HepG2 (cell line): Measurements from ENCODE around the gene SLC50A1. TPM values are rescaled to one million over a fixed set of nuclear protein-coding genes. Genes with fewer than 3 reads are reported as not detected.

Experiments
- AHR ChIP-seq: IDR thresholded peaks from 2 replicates; pipeline ENCODE4 v1.6.1; 2018; ENCODE audit warnings: missing genetic modification reagents, missing compliant biosample characterization
- BRF2 ChIP-seq: sonication (generic); formaldehyde crosslinking; IDR thresholded peaks from 2 replicates; pipeline ENCODE4 v1.8.1; 2022; ENCODE audit warnings: mild to moderate bottlenecking, missing genetic modification reagents
- CERS6 ChIP-seq: sonication (generic); formaldehyde crosslinking; IDR thresholded peaks from 2 replicates; pipeline ENCODE4 v1.5.0; 2020; ENCODE audit warnings: missing genetic modification reagents
- DMTF1 ChIP-seq: sonication (generic); formaldehyde crosslinking; IDR thresholded peaks from 2 replicates; pipeline ENCODE4 v1.4.0; 2020; ENCODE audit warnings: mild to moderate bottlenecking, missing genetic modification reagents
- DNMT1 ChIP-seq: sonication (generic); formaldehyde crosslinking; IDR thresholded peaks from 2 replicates; pipeline ENCODE4 v1.5.1; 2020; ENCODE audit warnings: mild to moderate bottlenecking, missing genetic modification reagents
- FOXA1 ChIP-seq, 2 experiments: fragments of 450-650 bp in 1 of 2; sonication (generic) in 1 of 2; formaldehyde crosslinking in 1 of 2; IDR thresholded peaks; 2 replicates each; pipeline versions ENCODE4 v1.4.0 to v1.6.1; 2016 to 2020; ENCODE audit warnings: missing genetic modification reagents in 1 of 2
- FOXJ3 ChIP-seq: sonication (generic); formaldehyde crosslinking; IDR thresholded peaks from 2 replicates; pipeline ENCODE4 v1.4.0; 2020; ENCODE audit warnings: missing genetic modification reagents, mild to moderate bottlenecking, borderline replicate concordance
- FOXO1 ChIP-seq: sonication (generic); formaldehyde crosslinking; IDR thresholded peaks from 2 replicates; pipeline ENCODE4 v1.4.0; 2020; ENCODE audit warnings: missing genetic modification reagents
- GATAD2A ChIP-seq: IDR thresholded peaks from 2 replicates; pipeline ENCODE4 v1.6.1; 2016
- HOMEZ ChIP-seq: IDR thresholded peaks from 2 replicates; pipeline ENCODE4 v1.6.1; 2016; ENCODE audit warnings: low read depth
- KLF11 ChIP-seq: IDR thresholded peaks from 2 replicates; pipeline ENCODE4 v1.6.1; 2016; ENCODE audit warnings: missing compliant biosample characterization
- NR0B2 ChIP-seq: sonication (generic); formaldehyde crosslinking; IDR thresholded peaks from 2 replicates; pipeline ENCODE4 v1.4.0; 2020; ENCODE audit warnings: mild to moderate bottlenecking, missing genetic modification reagents
- SAP130 ChIP-seq: IDR thresholded peaks from 2 replicates; pipeline ENCODE4 v1.6.1; 2016; ENCODE audit warnings: low read depth
- TAF1 ChIP-seq: sonication (generic); formaldehyde crosslinking; IDR thresholded peaks from 2 replicates; pipeline ENCODE4 v1.4.0; 2020; ENCODE audit warnings: missing genetic modification reagents
- TBX3 ChIP-seq: fragments of 450-650 bp; IDR thresholded peaks from 2 replicates; pipeline ENCODE4 v1.6.1; 2017; ENCODE audit warnings: antibody characterized with exemption, mild to moderate bottlenecking, inconsistent platforms, borderline replicate concordance
- TMF1 ChIP-seq: sonication (generic); formaldehyde crosslinking; IDR thresholded peaks from 2 replicates; pipeline ENCODE4 v1.8.1; 2022; ENCODE audit warnings: low read depth, missing genetic modification reagents
- ZFP36L2 ChIP-seq: sonication (generic); formaldehyde crosslinking; IDR thresholded peaks from 2 replicates; pipeline ENCODE4 v1.4.0; 2020; ENCODE audit warnings: missing genetic modification reagents
- ZNF264 ChIP-seq: sonication (generic); formaldehyde crosslinking; IDR thresholded peaks from 2 replicates; pipeline ENCODE4 v1.4.0; 2020; ENCODE audit warnings: missing genetic modification reagents
- ZNF354B ChIP-seq: sonication (generic); formaldehyde crosslinking; IDR thresholded peaks from 2 replicates; pipeline ENCODE4 v1.8.0; 2022; ENCODE audit warnings: mild to moderate bottlenecking, missing genetic modification reagents
- ZNF75D ChIP-seq: sonication (generic); formaldehyde crosslinking; IDR thresholded peaks from 2 replicates; pipeline ENCODE4 v1.8.1; 2023; ENCODE audit warnings: missing genetic modification reagents, mild to moderate bottlenecking, borderline replicate concordance
- ZNF766 ChIP-seq: sonication (generic); formaldehyde crosslinking; IDR thresholded peaks from 2 replicates; pipeline ENCODE4 v1.5.0; 2020; ENCODE audit warnings: missing genetic modification reagents, borderline replicate concordance
- ZNF792 ChIP-seq: IDR thresholded peaks from 2 replicates; pipeline ENCODE4 v1.6.1; 2016
- ZNF883 ChIP-seq: sonication (generic); formaldehyde crosslinking; IDR thresholded peaks from 2 replicates; pipeline ENCODE4 v1.5.1; 2020; ENCODE audit warnings: mild to moderate bottlenecking, missing genetic modification reagents; ENCODE audit errors: not compliant biosample characterization
- ZSCAN25 ChIP-seq: sonication (generic); formaldehyde crosslinking; IDR thresholded peaks from 2 replicates; pipeline ENCODE4 v1.8.0; 2022; ENCODE audit warnings: mild to moderate bottlenecking, missing genetic modification reagents
- polyA plus RNA-seq, 8 experiments: library from polyadenylated mRNA; depleted of rRNA in 3 of 8; stranded (reverse) in 7 of 8; unstranded in 1 of 8; fragments of >200 nt; fragmentation: Illumina TruSeq in 4 of 8; extraction: Trizol in 4 of 8; gene quantifications; 2 replicates each; pipeline versions ENCODE4 v1.2.1 to v1.2.3, GENCODE V29; 2011 to 2016; ENCODE audit warnings: low read depth in 4 of 8, missing spikeins in 1 of 8, mixed read lengths in 1 of 8; ENCODE audit not compliant: insufficient read depth in 1 of 8
- total RNA-seq, 5 experiments: library from RNA; depleted of rRNA; stranded (reverse); fragments of >200 nt; fragmentation: Illumina TruSeq; extraction: Trizol; gene quantifications; 2 replicates each; pipeline ENCODE4 v1.2.3, GENCODE V29; 2016; ENCODE audit warnings: low read depth in 1 of 5

The SLC50A1 gene
- total and polyA plus RNA-seq, 2 of the 13 experiments (the other 11 are each of a cell fraction or from before 2014, with no cell fraction given): 22.5 to 46.8 TPM

- TF ChIP-seq KLF11 (CRISPR knock-in tag) (peak; percentile 96; the same call in 1 of the 2 replicates), HOMEZ (CRISPR knock-in tag) (peak; percentile 74; the same call in 1 of the 2 replicates), ZNF766 (peak; percentile 15; the same call in 1 of the 2 replicates), BRF2 (peak; percentile 84; the same call in 1 of the 2 replicates), AHR (CRISPR knock-in tag) (peak; percentile 78; the same call in 1 of the 2 replicates), TMF1 (CRISPR knock-in tag) (peak; percentile 36; the same call in 1 of the 2 replicates), ZNF354B (no peak; the same call in 1 of the 2 replicates), ZNF883 (CRISPR knock-in tag) (no peak), ZNF75D (CRISPR knock-in tag) (no peak), FOXA1 (IDR thresholded peaks at IDR 0.05) (peak; percentile 95), FOXA1 (CRISPR knock-in tag; IDR thresholded peaks at IDR 0.05) (peak; percentile 98), ZNF264 (CRISPR knock-in tag) (peak; percentile 88), SAP130 (CRISPR knock-in tag) (peak; percentile 98), TBX3 (peak; percentile 96), ZNF792 (CRISPR knock-in tag) (peak; percentile 81), ZSCAN25 (CRISPR knock-in tag) (peak; percentile 39; the same call in 1 of the 2 replicates), FOXJ3 (CRISPR knock-in tag) (peak; percentile 93), DNMT1 (no peak), NR0B2 (peak; percentile 75; the same call in 1 of the 2 replicates), GATAD2A (CRISPR knock-in tag) (peak; percentile 94), FOXO1 (peak; percentile 97), TAF1 (CRISPR knock-in tag) (peak; percentile 90), ZFP36L2 (CRISPR knock-in tag) (no peak), DMTF1 (CRISPR knock-in tag) (no peak), CERS6 (CRISPR knock-in tag) (no peak)
Observed at GRCh38 chr1:155127105-155127966, 8.3 kb upstream of the SLC50A1 start, which contains the start of gene EFNA1 (continued).
